ENCODE results near the gene OGN.

- TF ChIP-seq CTCF (IDR thresholded peaks at IDR 0.05; ENCODE audit: low read depth, low read length) (no peak), EZH2phosphoT487 (IDR thresholded peaks at IDR 0.05; ENCODE audit: low read depth) (no peak)
Observed at GRCh38 chr9:92395617-92396016, 8.8 kb downstream of the OGN start.
